HG02759 (cell line): ENCODE results near the gene RPUSD4.

Experiments used
- ATAC-seq: cut with Tn5 transposase; IDR thresholded peaks from one replicate; pipeline ENCODE4 v1.9.1; 2021; ENCODE audit warnings: mild to moderate bottlenecking, moderate library complexity; ENCODE audit not compliant: unreplicated experiment

The RPUSD4 gene

GRCh38 chr11:126185259-126186024 lies 26.0 kb downstream of the RPUSD4 start:
- ATAC-seq = no peak

DNA sequence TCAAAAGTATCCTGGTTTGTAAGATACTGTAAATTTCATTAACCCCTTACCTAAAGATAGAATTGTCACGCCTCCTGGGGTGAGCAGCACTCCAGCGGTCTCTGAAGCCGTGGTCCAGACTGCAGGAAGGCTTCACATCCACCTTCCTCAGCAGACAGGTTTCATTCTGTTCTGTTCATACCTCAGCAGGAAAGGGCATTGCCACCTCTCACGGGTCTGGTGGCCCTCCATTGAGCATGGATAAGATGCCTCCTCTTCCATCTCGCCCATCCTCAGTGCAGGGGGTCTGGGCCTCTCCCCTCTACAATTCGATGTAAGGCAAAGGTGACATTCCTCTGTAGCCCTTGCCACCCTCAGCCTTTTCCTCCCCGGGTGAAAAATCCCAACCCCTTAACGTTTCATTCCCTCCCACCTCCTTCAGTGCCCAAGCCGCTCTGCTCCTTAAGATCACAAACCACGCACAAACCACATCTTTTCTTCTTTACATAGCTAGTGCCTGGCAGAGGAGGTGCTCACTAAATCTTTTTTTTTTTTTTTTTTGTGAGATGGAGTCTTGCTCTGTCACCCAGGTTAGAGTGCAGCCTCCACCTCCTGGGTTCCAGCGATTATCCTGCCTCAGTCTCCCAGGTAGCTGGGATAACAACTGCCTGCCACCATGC lies 28.5 kb downstream of the RPUSD4 start:
- no peak for ATAC-seq

- peak; percentile 74 for ATAC-seq
These were observed 29.3 kb downstream of the RPUSD4 start for GRCh38 chr11:126181939-126182730.

- no peak for ATAC-seq
These were observed 34.5 kb downstream of the RPUSD4 start for GRCh38 chr11:126176853-126177470.

GRCh38 chr11:126175393-126175792 lies 36.1 kb downstream of the RPUSD4 start:
- ATAC-seq = no peak

GRCh38 chr11:126174816-126175215 lies 36.6 kb downstream of the RPUSD4 start:
- no peak for ATAC-seq

GRCh38 chr11:126173257-126173656 lies 38.2 kb downstream of the RPUSD4 start:
- ATAC-seq = no peak

DNA sequence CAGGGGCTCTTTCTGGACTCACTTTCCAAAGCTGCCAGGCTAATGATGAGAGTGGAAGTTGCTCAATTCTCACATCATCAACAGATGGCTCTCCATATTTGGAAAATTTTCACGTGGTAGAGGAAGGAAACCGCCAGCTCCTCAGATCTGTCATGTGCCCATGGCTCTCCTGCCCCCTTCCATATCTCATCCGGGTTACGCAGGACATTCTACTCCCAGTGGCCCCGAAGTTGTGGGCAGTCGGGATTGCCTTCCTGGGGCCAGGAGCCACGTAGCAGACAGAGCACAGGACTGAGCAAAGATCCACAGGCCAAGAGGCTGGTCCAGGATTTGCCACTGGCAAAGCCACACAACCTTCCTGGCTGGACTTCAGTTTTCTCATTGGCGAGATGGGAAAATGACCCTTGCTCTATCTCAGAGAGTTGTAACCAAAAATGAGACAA lies 38.8 kb downstream of the RPUSD4 start:
- no peak for ATAC-seq

- no peak for ATAC-seq
These were observed 42.2 kb downstream of the RPUSD4 start for GRCh38 chr11:126169291-126169690.

GRCh38 chr11:126167488-126167887 lies 44.0 kb downstream of the RPUSD4 start:
- no peak for ATAC-seq

- ATAC-seq = no peak
These were observed 45.0 kb downstream of the RPUSD4 start for GRCh38 chr11:126166413-126166812.

DNA sequence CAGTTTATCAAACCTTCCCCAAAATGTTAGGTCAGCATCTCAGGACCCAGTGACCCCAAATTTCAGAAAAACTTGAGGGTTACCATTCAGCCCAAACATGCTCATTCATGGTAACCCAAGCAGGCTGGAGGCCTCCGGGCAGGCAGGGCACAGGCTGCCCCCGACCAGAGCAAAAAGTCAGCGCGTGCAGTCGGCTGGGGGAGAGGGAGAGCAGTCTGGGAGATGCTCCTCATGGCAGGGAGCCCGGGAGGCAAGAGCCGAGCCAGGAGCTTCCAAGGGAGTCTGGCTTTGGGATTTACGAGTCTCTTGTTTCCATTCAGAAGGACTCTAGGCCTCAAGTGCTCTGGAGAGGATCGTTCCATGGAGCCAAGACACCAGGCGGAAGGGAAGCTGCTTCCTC lies 45.7 kb downstream of the RPUSD4 start:
- no peak for ATAC-seq

DNA sequence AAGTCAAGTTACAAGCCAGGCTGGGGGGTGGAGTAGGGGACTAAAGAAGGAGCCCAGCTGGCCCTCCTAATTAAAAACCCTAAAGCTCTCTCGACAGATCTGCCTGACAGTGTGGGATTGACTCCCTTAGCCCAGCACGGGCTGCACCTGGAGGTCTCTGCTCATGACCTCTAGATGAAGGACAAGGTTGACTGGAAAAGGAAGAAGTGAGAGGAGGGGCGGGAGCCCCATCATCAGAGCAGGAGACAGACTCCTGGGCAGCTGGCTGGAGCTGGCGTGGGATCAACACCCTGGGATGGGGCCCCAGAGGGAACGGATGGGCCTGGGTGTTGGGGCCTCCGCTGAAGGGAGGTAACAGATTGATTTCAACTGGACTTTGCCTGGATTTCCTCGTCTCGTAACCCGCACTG lies 46.1 kb downstream of the RPUSD4 start:
- ATAC-seq = no peak

DNA sequence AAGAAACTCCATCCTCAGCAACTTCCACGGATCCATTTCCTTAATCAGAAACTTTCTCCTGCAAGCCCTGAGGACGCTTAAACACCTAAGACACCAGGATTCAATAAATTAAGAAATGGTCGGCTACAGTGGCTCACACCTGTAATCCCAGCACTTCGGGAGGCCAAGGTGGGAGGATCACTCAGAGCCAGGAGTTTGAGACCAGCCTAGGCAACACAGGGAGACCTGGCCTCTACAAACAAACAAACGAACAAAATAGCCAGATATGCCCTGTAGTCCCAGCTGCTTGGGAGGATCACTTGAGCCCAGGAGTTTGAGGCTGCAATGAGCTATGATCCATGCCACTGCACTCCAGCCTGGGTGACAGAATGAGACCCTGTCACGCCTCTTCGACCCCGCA lies 46.7 kb downstream of the RPUSD4 start:
- ATAC-seq = no peak

- ATAC-seq = no peak
These were observed 47.7 kb downstream of the RPUSD4 start for GRCh38 chr11:126163779-126164178.

DNA sequence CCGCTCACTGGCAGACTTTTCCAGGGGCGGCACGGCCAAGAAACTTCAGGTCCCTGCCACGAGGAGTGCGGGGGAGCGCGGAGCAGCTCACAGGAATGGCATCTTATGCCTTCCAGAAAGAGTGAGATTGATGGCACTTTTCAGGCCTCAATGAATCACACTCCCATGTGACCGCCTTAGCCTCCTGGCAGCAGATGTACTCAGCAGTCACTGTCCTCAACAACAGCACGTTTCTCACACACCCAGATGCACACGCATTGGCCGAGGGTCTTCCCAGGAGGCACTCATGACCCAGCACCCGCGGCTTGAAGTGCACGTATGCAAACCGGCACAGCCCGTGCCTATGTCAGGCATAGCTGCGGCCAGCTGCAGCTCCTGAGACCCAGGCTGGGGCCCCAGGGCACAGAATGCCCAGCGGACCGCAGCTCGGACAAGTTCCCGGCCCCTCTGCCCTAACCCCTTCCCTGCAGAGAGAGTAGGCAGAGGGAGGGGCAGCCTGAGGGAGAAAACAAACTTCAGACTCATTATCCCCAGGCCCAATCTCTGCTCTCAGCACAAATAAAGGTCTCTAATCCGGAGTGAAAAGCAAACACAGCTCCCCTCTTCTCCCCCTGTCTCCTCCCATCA lies 48.3 kb downstream of the RPUSD4 start:
- no peak for ATAC-seq

DNA sequence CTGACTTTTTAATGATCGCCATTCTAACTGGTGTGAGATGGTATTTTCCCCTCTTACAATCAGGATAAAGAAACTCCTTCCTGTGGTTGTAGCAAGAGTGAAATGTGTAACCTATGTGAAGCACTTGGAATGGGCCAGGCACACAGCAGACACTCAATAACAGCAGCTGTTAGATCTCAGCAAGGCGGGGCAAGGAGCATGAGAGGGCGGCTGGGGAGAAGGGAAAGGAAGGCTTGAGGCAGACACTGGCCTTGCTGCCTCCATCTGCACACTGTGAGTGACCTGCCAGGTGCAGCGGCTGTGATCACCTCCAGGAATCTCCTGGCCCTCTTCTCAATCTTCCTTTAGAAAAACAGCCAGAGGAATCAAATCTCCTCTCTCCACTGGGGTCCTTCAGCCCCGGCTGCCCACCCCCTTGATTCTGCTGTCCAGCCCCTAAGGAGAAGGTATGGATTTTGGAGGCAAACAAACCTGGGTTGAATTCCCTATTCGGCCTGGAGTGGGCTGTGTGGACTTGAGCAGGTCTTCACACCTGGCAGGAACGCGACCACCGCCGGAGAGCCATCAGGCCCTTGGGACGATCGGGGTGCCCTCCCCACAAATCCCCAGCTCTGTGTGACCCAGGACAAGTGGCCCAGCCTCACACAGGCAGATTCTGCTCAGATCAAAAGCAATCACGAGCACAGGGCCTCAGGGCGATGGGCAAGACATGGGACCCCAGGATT lies 49.0 kb downstream of the RPUSD4 start:
- ATAC-seq = no peak

GRCh38 chr11:126161023-126161391 lies 50.4 kb downstream of the RPUSD4 start:
- ATAC-seq = no peak

- no peak for ATAC-seq
These were observed 51.0 kb downstream of the RPUSD4 start for GRCh38 chr11:126160345-126161022.
